ENCODE measurements around the gene CARD6.
A peak's percentile ranks its signal among the peaks of the same experiment; 100 is the strongest.
"Not testable (repeated sequence)": the region's sequence is repeated elsewhere in the genome, so short reads cannot be mapped to it uniquely, and the experiment has no call there.

Gene CARD6

DNA sequence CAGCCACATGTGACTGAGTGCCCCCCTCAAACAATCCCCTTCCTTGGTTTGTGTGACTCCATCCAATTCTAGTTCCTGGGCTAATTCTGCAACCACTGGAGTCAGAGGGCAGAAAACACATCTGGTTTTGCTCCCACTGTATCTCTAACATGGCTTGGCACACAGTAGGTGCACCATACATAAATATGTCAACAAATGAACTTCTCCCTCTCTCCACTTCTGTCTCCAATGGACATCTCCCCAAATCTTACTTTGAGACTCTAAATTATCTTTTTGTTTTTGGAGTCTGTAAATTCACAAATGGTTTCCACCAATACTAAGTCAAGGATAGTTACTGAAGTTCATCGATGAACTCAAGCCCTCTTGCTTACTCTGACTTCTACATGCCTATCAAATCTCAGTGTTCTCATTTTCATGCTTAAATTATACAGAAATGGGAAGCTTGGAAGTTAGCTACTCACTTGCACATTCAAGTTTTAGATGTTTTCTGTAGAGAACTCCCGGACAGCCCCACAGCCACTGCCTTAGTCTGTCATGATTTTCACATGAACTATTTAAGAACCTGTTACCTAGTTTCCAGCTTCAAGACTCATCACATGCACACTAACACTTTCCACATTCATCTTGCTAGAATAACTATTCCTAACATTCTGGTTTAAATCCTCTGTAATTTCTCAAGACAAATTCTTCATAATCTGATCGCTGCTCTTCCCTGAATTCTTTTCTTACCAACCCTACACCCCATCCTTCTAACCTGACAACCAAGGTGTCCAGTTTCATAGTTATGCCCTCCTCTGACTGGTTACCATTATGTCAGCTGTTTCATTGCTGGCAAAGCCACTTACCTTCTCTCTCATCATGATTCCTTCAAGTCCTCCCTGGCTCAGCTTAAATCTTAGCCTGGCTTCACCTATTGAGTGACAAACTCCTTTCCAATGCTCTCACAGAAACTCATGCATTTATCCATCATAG, 12.2 kb upstream of the CARD6 start:
- no peak for DNase-seq

DNA sequence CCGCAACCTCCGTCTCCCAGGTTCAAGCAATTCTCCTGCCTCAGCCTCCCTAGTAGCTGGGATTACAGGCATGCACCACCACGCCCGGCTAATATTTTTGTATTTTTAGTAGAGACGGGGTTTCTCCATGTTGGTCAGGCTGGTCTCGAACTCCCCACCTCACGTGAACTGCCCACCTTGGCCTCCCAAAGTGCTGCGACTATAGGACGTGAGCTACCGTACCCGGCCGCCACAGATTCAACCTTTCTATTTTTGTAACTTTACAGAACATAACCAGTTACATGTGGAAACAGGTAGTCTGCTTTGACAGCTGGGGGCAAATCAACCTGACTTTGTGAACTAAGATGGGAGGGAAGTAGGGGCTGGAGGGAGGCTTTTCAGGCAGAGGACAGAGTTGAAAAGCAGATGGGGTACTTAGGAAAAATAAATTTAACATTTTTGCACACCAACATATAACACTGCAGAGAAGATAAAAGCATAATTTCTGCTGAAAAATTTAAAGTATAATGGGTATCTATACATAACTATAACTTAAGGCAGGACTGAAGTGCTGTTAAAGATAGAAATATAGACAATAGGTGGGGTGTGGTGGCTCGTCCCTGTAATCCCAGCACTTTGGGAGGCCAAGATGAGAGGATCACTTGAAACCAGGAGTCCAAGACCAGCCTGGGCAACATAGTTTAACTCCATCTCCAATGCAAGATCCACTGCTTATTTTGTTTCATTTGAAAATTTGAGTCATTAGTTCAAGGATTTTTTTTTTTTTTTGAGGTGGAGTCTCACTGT, 11.2 kb upstream of the CARD6 start:
- no peak for DNase-seq

DNA sequence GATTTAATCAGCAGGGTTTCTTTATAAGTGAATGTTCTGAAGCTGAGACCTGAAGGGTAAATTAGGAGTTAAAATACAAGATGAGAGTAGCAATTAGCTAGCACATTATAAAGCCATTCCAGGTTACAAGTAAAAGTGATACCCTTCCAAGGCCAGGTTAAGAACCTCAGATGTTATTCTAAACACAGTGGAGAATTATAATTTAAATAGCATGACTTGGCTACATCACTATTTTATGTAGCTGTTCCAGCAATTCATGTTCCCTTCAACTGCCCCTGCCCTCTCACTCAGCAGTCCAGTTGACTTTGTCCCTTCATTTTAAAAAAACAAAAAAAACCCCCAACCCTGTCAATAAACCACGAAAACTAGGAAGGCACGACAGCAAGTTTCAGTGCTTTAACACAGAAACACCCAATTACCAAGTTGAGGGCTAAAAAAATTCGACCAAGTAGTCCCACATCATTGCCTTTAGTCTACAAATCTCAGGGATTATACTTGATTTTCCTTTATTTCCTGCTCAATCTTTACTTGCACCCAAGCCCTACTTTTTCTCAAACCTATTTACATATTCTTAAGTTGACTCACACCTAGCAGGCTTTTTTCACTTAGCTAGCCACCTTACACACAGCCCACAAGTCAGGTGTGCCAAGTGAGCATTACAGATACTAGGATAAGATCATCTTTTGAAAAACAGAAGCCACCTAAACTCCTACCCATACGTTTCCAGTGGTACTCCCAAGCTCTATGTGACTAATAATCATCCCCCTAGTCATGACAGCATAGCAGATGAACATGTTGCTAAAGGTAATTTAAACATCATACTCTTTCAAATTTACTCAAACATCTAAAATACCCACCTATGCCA, 9.6 kb upstream of the CARD6 start:
- DNase-seq: no peak

DNA sequence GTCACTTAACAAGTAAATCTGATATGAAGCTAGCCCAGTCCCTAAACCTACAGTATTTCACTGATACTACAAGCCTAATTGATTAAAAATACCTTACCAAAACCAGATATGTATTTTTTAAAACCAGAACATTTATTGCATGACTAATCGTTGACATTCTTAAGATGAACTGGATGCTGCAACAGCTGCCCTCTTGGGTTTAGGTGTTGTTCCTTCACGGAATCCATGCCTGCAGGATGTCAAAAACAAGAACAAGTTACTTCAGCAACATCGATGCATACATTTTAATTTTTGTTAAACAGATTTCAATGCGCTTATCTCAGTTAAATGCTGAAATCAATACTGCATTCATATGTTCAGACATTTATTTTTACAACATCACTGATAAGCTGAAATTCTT, 8.8 kb upstream of the CARD6 start:
- DNase-seq: no peak

DNA sequence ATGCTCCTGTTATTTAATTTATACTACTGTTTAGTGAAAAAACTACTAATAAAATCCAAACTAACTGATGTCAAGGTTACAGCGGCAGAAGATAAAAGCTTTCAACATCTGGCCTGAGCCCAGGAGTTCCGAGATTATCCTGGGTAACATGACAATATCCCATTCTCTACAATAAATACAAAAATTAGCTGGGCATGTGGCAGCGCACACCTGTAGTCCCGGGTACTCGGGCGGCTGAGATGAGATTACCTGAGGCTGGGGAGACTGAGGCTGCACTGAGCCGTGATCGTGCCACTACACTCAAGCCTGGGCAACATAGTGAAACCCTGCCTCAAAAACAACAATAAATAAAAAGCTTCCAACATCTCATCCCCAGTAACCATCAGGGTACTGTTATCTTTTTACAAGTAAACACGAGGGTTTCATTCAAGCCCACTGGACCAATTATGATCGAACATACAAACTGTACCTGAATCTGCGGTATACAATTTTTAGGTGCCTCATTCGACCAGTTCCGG, 7.4 kb upstream of the CARD6 start:
- no peak for DNase-seq

DNA sequence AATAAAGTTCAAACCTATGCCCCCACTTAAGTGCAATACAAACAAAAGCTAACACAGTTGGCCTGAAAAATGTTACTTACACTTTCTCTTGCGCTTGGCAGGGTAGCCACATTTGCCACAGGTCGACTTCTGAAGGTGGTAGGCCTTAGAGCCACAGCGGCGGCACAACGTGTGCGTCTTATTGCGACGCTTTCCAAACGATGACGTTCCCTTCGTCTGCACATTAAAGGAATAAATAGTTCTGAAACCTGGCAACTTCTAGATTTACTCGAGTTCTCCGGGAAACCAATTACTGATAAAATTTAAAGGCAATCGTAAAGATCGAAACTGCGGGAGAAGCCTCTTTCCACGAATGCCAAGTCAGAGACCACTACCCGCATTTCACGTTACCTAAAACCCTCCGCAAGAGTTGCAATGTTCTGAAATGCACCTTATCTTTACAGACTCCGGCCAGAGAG, 6.7 kb upstream of the CARD6 start:
- DNase-seq: peak; percentile 34

DNA sequence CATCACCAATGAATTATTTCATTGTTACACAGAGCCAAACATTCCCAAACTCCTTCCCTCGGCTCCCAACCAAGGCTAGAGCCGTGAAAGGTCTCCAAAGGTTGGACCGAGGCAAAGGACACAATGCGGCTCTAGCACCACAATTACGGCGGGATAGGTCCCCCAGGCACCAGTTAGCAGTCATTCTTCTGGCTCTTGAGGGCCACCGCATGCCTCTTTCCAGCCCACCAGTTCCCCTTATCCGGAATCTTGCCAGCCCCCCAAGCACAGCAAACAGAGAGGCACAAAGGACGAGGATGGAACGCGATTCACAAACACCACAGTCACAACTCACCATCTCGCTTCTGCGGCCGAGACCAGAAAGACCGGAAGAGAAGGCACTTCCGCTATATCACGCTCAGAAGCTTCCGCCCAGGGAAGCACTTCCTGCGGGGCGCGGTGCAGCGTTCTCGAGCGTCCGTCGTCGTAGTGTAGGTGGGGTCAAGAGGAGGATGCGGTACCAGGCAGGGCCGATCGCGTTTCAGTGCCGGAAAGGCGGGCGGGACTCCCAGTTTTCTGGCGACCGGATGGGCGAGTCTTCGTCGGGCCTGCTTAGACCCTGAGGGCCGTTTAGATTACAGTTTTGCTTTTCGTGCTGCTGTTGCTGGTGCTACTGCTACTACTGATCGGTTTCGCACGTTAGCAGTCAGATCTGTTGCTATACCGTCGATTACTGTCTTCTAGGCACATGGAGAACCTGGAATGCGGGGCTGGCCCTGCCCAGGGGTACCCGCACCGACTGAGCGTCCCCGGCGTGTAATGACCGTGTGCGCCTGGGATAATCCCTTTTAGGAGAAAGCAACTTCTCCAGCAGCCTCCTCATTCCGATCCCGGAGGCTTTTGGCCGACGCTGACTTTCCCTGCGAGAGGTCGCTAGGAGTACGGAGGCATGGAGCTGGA, 6.0 kb upstream of the CARD6 start, which contains the start of gene RPL37:
RPL37 (minus strand) TSS at position 374 of the 939 bp plus-strand sequence; CDS start at position 337, 37 bp downstream.
- peak; percentile 97 for DNase-seq

DNA sequence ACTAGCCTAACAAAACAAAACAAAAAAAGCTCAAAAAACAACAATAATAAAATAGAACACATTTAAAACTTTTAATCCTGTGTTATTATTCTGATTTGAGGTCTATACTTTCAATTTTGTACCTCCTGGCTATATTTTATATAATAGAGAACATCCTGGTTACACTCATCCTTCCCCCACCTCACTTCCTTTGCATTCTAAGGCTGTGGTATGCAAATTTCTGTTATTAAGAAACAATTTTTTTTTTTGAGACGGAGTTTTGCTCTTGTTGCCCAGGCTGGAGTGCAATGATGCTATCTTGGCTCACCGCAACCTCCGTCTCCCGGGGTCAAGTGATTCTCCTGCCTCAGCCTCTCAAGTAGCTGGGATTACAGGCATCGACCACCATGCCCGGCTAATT, 3.1 kb upstream of the CARD6 start:
- DNase-seq: no peak

DNA sequence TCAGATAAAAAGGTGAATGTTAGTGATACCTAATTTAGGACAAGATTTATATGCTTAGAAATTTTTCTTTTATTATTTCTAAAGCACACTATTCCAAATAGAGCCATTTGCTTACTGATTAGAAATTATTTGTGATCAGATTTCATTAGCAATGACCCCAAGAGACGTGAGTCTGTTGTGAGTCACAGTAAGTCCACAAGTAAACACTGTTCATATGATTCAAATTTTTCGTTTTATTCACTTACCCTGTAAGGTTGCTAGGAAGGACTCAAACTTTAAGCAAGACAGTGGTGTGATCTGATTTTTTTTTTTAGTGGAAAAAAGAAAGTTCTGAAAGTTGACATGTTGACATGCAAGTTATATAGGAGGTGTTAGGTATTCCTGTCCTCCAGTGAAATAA, 1.2 kb downstream of the CARD6 start:
- DNase-seq: no peak

DNA sequence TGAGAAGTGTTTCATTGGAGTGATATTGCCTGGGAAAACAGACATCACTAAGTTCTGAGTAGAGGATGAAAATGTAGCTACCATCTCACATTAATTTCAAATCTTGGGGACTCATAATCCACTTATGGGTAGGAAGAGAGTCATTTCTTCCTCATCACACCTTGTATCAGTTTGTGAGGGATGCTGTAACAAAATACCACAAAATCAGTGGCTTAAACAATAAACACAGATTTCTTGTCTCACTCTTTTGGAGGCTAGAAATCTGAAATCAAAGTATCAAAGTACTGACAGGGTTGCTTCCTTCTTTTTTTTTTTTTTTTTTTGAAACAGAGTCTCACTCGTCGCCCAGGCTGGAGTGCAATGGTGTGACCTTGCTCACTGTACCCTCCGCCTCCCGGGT, 3.4 kb downstream of the CARD6 start:
- no peak for DNase-seq

DNA sequence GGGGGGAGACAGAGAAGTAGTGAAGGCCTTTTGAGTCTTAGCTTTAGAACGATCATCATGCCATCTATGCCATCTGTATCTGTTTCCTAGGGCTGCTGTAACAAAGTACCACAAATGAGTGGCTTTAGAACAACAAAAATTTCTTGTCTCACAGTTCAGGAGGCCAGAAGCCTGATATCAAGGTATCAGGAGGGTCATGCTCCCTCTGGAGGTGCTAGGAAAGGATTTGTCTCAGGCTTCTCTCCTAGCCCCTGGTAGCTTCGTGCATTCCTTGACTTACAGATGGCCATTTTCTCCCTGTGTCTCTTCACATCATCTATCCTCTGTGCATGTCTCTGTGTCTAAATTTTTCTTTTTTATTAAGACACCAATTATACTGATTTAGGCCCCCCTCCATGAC, 5.2 kb downstream of the CARD6 start:
- no peak for DNase-seq

DNA sequence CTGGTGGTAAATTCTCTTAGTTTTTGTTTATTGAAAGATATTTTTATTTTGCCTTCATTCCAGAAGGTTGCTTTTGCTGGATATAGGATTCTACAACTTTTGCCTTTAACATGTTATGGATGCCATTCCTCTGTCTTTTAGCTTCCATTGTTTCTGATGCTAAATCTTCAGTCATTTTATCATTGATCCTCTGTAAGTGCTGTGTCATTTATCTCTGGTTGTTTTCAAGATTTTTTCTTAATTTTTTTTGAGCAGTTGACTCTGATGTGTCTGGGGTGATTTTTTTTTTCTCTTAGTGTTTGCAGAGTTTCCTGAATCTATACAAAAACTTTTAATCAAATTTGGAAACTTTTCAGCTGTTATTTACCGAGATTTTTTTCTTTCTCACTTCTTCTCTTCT, 6.4 kb downstream of the CARD6 start:
- DNase-seq: no peak

DNA sequence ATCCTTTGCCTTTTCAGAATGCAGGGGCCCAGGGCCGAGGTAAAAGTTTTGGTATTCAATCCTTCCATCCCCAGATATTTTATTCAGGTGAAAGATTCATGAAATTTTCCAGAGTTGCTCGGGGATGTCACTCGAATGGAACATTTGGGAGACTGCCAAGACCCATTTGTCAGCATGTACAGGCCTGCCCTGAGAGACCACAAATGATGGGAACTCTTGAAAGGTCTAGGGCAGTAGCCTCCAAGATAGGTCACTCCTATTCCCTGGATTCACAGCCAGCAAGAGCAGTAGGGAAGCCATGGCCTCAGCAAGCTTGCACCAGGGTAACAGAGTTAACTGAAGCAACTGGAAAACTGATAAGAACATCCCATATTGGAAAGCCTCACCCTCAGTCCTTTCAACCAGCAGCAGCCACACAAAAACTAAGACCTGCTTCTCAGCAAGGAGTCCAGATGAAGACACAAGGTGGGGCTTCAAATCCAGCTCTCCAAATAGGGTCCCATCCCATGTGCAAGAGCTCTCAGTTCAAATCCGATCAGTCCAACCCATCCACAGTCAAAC, 12.5 kb downstream of the CARD6 start:
- DNase-seq: no peak

DNA sequence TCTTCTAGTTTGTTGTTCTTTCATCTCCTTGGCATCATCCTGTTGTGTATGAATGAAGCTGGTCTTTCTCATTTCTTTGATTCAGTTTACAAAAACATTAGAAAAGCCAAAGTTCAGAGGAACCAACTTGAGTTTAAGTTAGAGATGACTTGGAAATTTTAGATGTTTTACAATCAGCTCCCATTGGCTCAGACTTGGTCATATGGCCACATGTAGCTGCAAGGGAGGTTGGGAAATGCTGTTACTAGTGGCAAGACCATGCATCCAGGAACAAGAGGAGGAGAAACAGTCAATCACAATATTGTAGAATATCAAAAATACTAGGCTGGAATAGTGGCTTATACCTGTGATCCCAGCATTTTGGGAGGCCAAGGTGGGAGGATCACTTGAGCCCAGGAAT, 19.5 kb downstream of the CARD6 start:
- DNase-seq: no peak

DNA sequence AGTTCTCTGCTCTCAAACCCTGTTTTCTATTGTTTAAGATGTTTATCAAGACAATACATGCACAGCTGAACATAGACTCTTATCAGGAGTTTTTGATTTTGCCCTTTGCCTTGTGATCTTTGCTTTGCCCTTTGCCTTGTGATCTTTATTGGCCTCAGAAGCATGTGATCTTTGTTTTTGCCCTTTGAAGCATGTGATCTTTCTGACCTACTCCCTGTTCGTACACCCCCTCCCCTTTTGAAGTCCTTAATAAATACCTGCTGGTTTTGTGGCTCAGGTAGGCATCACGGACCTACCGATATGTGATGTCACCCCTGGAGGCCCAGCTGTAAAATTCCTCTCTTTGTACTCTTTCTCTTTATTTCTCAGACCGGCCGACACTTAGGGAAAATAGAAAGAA, 23.8 kb downstream of the CARD6 start:
- not testable (repeated sequence) for DNase-seq

DNA sequence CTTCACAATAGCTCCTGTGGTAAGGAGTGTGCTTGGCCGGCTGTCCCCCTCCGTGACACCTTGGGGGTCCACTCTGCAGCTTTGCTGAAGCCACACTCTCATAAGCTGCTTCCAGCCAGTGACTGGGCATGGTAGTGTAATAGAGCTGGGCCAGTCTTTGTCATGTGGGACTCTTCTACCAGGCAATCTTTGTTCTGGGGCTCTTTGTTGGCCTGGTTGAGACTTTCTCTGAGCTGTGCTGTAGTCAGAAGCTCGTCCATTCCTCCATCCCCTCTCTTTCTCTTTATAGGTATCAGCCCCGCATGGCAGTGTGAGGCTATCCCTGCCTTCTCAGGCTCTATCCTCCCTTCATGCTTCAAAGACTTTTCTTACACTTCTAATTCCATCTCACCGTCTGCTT, 25.7 kb downstream of the CARD6 start:
- no peak for DNase-seq

DNA sequence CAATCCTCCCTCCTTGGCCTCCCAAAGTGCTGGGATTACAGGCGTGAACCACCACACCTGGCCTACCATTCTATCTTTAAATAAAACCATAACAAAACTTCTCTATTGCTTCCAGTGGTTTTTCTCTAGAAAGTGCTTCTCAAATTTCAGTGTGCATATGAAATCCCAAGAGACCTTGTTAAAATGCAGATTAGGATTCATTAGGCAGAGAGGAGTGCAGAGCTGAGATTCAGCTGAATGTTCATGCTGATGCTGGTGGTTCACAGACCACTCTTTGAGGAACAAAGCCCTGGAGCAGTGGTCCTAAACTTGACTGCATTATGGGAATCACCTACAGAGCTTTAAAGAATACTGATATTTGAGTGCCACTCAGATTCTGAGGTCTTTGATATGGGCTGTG, 28.2 kb downstream of the CARD6 start:
- no peak for DNase-seq

DNA sequence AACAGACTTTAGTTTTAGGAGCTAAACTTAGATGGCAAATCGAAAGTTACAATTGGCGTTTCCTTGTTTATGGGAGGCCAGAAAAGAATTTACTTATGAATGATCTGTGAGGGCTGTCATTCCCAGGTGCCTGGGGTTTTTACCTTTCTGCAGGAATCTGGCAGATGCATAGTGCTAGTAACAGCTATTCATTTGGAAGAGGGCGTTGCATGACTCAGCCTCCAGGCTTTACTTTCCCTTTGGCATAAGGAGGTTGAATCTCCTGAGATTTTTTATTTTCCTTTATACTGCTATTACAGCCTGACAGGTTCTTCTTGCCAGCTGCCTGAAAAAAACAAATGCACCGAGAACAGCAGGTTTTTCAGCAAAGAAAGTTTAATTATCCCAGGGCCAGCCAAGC, 30.0 kb downstream of the CARD6 start:
- no peak for DNase-seq

DNA sequence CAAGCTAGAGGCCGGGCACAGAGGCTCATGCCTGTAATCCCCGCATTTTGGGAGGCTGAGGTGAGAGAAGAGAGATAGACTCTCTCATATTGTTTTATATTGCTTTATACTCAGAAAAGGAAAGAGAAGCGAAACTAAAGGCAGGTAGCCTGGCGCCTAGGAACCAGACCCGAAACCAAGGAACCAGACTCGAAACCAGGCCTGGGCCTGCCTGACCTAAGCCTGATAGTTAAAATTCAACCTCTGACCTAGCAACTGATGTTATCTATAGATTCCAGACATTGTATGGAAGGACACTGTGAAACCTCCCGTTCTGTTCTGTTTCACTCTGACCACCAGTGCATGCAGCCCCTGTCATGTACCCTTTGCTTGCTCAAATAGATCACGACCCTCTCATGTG, 31.1 kb downstream of the CARD6 start:
- not testable (repeated sequence) for DNase-seq

DNA sequence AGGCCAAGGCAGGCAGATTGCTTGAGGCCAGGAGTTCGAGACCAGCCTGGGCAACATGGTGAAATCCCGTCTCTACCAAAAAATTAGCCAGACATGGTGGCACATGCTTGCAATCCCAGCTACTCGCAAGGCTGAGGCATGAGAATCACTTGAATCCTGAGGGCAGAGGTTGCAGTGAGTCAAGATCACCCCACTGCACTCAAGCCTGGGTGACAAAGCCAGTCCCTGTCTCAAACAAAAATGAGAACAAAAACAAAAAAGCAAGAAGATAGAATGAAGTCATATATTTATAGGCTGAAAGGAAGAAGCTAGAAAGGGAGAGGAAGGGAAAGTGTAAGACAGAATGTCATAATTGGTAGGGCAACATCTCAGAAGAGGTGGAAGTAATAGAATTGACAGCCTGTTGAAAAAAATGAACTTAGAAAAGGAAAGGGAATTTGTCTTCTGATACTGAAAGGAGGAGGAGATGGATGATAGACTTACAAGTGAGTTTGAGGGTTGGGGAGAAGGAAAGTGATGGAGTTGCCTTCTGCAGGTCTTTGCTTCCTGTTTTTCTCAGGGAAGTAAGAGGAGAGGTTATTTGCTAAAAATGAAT, 32.2 kb downstream of the CARD6 start:
- DNase-seq: no peak

DNA sequence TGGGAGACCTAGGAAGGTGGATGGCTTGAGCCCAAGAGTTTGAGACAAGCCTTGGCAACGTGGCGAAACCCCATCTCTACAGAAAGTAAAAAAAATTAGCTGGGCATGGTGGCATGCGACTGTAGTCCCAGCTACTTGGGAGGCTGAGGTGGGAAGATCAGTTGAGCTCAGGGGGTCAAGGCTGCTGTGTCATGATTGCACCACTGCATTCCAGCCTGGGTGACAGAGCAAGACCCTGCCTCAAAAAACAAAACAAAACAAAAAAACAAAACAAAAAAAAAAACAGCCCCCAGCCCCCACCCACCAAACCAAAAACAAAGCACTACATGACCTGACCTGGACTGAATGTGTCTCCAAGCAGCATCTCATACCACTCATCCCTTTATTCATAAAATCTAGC, 34.8 kb downstream of the CARD6 start:
- no peak for DNase-seq
